GM23248 (cell line): ENCODE data around the gene MRPL14.

Source experiments
- EZH2 ChIP-seq: fragments of 200-600 bp; sonication (generic); IDR thresholded peaks from 2 replicates; pipeline ENCODE4 v1.6.1; 2018; ENCODE audit warnings: antibody characterized with exemption, mild to moderate bottlenecking; ENCODE audit not compliant: insufficient read depth, poor library complexity, severe bottlenecking
- EZH2phosphoT487 ChIP-seq: fragments of 200-600 bp; sonication (generic); IDR thresholded peaks from 2 replicates; pipeline ENCODE4 v1.6.1; 2018; ENCODE audit warnings: antibody characterized with exemption, moderate library complexity, mild to moderate bottlenecking, low read depth; ENCODE audit not compliant: insufficient read depth

DNA sequence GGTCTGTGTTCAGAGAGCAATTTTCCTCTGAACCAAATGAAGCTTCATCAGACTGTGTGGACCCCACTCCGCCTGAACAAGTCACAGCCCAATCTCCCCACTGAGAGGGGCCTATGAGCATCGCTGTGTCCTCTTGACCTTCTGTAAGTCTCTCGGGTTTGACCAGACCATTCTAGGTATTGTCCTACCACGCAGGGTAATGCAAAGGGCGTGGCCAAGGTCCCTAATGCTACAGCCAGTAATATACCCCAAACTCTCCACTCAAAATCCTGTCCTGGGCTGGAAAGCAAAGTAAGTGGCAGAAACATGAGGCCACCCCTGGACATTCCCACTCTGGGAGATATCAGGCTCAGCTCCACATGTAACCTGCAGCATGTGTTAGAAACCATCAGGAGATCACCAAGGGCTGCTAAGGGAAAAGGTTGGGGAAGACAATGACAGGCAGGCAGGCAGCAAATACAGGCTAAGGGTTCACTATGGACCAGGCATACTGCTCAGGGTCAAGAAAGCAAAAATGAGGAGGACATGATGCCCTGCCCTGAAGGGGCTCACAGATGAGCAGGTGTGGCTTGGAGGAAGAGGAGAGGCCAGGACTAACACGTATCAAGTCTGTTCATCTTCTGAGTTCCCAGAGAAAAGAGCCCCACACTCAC, 33.4 kb downstream of the MRPL14 start:
- TF ChIP-seq EZH2 (no peak), EZH2phosphoT487 (no peak)
